Rectal smooth muscle tissue (tissue), 1 donor: Measurements from ENCODE around the gene DAGLB.
"Not testable (repeated sequence)": the region's sequence is repeated elsewhere in the genome, so short reads cannot be mapped to it uniquely, and the experiment has no call there.

Source experiments
- H3K27ac ChIP-seq: one replicate; pipeline ENCODE4 v1.7.0; 2013; ENCODE audit warnings: low read depth, low read length, inconsistent platforms
- H3K27me3 ChIP-seq: one replicate; pipeline ENCODE4 v1.7.0; 2013; ENCODE audit warnings: low read length; ENCODE audit not compliant: control insufficient read depth, insufficient read depth
- H3K36me3 ChIP-seq: one replicate; pipeline ENCODE4 v1.7.0; 2013; ENCODE audit warnings: low read length; ENCODE audit not compliant: control insufficient read depth, insufficient read depth
- H3K4me1 ChIP-seq: one replicate; pipeline ENCODE4 v1.7.0; 2013; ENCODE audit warnings: low read length; ENCODE audit not compliant: control insufficient read depth, insufficient read depth
- H3K4me3 ChIP-seq: one replicate; pipeline ENCODE4 v1.7.0; 2013; ENCODE audit warnings: low read length
- H3K9ac ChIP-seq: one replicate; pipeline ENCODE4 v1.7.0; 2013; ENCODE audit warnings: low read length

DAGLB gene

DNA sequence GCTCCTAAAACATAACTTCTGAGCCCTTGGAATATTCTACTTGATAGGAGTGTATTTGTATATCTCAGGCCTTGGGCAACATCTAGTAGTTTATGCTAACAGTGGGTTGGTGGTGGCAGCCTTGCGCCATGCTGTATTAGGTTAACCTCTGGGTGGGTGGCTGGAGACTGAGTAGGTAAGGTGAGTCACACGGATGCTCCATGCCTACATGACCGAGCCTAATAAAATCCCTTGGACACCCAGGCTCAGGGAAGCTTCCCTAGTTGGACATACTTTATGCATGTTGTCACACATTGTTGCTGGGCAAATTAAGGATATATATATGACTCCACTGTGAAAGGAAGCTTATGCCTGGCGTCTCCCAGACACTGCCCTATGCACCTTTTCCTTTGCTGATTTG lies 6.0 kb upstream of the DAGLB start:
- Histone ChIP-seq H3K27me3 (no peaks in the 10 kb centered on the region), H3K36me3 (no peaks in the 10 kb centered on the region), H3K9ac (no peak overlapping the region), H3K4me1 (no peaks in the 10 kb centered on the region), H3K4me3 (no peak overlapping the region), H3K27ac (no peak overlapping the region)

DNA sequence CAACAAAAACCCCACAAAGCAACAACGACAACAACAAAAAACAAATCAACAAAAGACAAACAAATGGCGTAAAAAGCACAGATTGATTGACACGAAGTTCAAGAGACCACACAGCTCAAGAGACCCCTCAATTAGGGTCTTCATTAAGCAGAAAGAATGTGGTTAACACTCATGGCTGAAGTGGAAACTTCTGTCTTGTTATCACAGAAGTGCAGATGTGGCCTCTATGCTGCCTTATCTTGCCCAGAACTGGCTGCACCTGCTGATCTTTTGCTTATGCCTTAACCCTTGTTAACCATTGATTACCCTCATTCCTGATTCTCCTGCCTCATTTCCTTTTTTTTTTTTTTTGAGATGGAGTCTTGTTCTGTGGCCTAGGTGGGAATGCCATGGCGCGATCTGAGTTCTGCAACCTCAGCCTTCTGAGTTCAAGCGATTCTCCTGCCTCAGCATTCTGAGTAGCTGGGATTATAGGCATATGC lies 3.5 kb upstream of the DAGLB start:
- H3K9ac ChIP-seq: no peak overlapping the region
- H3K4me3 ChIP-seq: no peak overlapping the region
- no peak overlapping the region for H3K27ac ChIP-seq
- H3K27me3 ChIP-seq: no peaks in the 10 kb centered on the region
- no peaks in the 10 kb centered on the region for H3K36me3 ChIP-seq
- H3K4me1 ChIP-seq: no peaks in the 10 kb centered on the region

DNA sequence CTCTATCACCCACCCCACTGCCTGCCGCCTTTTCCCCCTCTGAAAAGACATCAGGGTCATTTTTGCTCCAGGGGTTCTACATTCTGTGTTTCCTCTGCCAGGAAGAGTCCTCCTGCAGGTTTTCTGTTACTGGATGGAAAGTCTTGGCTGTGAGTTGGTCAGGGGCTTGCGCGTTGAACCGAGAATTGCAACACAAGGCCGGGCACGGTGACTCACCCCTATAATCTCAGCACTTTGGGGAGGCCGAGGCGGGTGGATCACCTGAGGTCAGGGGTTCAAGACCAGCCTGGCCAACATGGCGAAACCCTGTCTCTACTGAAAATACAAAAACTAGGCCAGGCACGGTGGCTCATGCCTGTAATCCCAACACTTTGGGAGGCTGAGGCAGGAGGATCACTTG lies 2.8 kb upstream of the DAGLB start:
- not testable (repeated sequence) for H3K27ac ChIP-seq, H3K36me3 ChIP-seq, H3K27me3 ChIP-seq

DNA sequence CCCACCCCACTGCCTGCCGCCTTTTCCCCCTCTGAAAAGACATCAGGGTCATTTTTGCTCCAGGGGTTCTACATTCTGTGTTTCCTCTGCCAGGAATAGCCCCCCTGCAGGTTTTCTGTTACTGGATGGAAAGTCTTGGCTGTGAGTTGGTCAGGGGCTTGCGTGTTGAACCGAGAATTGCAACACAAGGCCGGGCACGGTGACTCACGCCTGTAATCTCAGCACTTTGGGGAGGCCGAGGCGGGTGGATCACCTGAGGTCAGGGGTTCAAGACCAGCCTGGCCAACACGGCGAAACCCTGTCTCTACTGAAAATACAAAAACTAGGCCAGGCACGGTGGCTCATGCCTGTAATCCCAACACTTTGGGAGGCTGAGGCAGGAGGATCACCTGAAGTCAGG lies 2.1 kb upstream of the DAGLB start:
- not testable (repeated sequence) for H3K27me3 ChIP-seq, H3K4me3 ChIP-seq, H3K9ac ChIP-seq, H3K27ac ChIP-seq, H3K36me3 ChIP-seq, H3K4me1 ChIP-seq

More for the DNA sequence above, 2.8 kb upstream of the DAGLB start:
- H3K4me3 ChIP-seq, H3K9ac ChIP-seq, H3K4me1 ChIP-seq: not testable (repeated sequence)

DNA sequence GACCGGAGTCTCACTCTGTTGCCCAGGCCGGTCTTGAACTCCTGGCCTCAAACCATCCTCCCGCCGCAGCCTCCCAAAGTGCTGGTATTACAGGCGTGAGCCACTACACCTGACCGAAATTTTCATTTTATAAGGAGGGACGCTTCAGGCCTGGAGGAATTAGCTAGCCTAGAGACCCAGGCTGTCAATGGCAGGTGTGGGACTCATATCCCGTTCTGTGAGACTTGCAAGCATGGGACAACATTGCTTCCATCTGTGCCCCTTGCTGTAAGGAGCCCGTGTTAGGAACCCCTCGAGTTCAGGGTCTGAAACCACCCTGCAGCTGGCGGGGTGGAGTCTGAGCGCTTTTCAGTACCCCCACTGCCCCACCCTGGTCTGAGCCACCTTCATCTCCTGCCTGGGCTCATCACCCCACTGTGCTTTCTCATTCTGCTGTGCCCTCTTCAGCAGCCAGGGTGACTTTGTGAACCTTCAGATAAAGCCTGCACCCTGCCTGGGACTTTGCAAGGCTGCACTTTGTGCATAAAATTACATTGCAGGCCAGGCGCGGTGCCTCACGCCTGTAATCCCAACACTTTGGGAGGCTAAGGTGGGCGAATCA lies 1.3 kb upstream of the DAGLB start:
- Histone ChIP-seq H3K27ac (no peak overlapping the region), H3K4me1 (no peaks in the 10 kb centered on the region), H3K27me3 (no peaks in the 10 kb centered on the region), H3K4me3 (no peak overlapping the region), H3K9ac (no peak overlapping the region), H3K36me3 (peaks cover 6% of the 10 kb centered on the region)

DNA sequence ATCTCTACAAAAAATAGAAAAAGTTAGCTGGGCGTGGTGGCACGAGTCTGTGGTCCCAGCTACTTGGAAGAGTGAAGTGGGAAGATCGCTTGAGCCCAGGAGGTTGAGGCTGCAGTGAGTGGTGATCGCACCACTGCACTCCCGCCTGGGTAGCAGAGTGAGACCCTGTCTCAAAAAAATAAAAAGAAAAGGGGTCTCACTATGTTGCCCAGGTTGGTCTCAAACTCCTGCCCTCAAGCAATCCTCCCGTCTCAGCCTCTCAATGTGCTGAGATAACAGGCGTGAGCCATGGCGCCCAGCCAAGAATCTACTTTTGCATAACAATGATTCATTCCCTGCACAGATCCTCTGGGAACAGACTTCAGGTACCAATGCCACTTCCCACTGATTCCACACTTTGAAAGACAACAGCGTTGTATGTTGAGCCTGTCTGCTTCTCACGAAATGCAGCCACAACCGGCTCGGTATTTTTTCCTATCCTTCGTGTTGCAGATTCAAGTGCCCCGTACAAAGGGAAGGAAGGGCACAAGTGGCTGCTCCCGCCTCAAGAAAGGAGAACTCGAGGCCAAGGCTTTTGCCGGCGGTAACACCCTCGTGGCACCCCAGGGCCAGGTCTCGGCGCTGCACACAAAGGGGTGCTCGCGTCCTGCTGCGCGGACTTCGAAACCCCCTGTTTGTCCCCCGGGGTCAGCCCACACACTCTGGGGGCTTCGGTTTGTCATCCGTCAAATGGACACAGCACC lies 745 bp downstream of the DAGLB start:
- peak overlapping the region; percentile 91 for H3K9ac ChIP-seq

DNA sequence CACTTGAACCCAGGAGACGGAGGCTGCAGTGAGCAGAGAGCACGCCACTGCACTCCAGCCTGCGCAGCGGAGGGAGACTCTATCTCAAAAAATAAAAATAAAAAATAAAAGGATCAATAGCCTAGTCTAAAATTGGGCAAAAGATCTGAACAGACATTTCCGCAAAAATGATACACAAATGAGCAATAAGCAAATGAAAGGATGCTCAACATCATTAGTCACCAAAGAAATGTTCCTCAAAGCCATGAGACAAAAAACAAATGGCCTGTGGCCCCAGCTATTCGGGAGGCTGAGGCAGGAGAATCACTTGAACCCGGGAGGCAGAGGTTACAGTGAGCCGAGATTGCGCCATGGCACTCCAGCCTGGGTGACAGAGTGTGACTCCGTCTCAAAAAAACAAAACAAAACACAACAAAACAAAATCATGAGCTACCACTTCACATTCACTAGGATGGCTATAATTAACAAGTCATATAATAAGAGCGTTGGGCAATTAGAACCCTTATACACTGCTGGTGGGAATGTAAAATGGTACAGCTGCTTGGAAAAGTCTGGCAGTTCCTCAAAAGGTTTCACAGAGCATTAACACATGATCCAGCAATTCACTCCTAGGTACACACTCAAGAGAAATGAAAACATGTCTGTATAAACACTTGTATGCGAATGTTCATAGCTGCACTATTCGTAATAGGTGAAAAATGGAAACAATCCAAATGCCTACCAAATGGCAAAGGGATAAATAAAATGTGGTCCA lies 3.1 kb downstream of the DAGLB start:
- no peaks in the 10 kb centered on the region for H3K27me3 ChIP-seq
- H3K9ac ChIP-seq: no peak overlapping the region
- H3K4me1 ChIP-seq: no peaks in the 10 kb centered on the region
- H3K36me3 ChIP-seq: peaks cover 6% of the 10 kb centered on the region
- no peak overlapping the region for H3K27ac ChIP-seq
- no peak overlapping the region for H3K4me3 ChIP-seq

More for the DNA sequence above, 745 bp downstream of the DAGLB start:
- Histone ChIP-seq H3K4me3 (peak overlapping the region; percentile 95), H3K27ac (peak overlapping the region; percentile 90), H3K27me3 (no peaks in the 10 kb centered on the region), H3K4me1 (no peaks in the 10 kb centered on the region), H3K36me3 (peaks cover 6% of the 10 kb centered on the region)

DNA sequence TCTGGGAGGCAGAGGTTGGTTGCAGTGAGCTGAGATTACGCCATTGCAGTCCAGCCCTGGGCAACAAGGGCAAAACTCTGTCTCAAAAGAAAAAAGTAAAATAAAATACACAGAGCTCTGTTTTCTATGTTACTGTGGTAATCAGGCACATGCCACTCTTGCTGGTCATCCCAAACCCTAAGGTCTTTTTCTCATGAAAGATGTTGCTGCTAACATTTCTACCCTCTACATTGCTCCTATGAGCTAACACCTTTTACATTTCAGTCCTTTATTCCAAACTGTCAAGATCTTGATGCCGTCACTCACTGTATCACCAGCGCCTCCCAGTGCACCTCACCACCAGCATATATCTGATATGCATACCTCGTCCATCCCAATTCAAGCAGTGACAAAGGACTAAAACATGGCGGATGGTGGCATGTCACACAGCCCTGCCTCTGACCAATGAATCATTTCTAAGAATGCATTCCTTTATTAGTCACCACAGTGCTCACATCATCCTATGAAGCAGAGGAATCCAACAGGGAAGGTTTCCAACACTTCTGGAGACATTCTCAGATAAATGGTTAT lies 4.3 kb downstream of the DAGLB start:
- Histone ChIP-seq H3K27me3 (no peaks in the 10 kb centered on the region), H3K9ac (no peak overlapping the region), H3K4me1 (no peaks in the 10 kb centered on the region), H3K27ac (no peak overlapping the region), H3K36me3 (peaks cover 6% of the 10 kb centered on the region), H3K4me3 (no peak overlapping the region)

DNA sequence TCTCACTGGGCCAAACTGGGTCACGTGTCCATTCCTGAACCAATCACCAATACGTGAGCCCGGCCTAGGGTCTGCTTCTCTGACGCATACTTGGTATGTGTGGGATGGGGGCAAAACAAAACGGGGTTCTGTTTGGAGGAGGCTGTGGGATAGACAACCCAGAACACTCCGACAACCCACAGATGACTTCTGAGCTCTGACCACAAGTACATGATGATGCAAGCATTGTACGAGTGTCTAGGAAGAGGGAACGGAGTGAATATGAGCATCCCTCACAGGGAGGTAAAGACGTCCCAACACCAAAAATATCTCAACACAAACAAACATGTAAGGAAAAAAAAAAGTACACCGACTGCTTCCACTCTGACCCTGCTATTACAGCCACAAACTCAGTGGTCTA lies 5.6 kb downstream of the DAGLB start:
- no peaks in the 10 kb centered on the region for H3K27me3 ChIP-seq
- no peak overlapping the region for H3K9ac ChIP-seq
- H3K27ac ChIP-seq: no peak overlapping the region
- H3K36me3 ChIP-seq: peaks cover 6% of the 10 kb centered on the region
- no peak overlapping the region for H3K4me3 ChIP-seq
- H3K4me1 ChIP-seq: no peaks in the 10 kb centered on the region

DNA sequence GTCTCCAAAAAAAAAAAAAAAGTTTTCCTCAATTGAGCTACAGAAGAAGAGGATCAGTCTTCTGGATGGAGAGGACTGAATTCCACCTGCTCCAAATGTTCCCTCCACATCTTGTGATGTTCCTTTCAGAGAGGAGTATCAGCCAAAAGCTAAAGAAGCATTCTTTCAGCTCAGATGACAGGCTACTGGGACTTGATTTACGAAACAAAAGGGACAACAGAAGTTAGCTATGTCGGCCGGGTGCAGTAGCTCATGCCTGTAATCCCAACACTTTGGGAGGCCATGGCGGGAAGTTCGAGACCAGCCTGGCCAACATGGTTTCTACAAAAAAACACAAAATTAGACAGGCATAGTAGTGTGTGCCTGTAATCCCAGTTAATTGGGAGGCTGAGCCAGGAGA lies 7.4 kb downstream of the DAGLB start:
- no peak overlapping the region for H3K9ac ChIP-seq
- peaks cover 2% of the 10 kb centered on the region for H3K36me3 ChIP-seq
- H3K27me3 ChIP-seq: no peaks in the 10 kb centered on the region
- H3K4me3 ChIP-seq: no peak overlapping the region
- no peaks in the 10 kb centered on the region for H3K4me1 ChIP-seq
- H3K27ac ChIP-seq: no peak overlapping the region

DNA sequence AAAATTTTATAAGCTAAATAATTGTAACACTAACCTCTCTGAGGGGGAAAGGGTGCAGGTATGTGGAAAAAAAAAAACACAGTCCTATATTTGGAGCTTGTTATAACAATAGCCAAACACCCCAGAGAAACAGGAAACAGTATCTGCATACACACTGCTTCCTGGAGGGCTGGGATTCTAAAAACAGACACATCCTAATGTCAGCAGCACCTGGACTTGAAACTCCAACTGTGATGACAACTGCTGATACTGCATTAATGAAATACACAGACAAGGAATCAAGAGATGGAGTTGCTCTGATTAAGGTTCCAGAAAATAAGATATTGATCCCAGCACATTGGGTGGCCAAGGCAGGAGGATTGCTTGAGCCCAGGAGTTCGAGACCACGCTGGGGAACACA lies 9.3 kb downstream of the DAGLB start:
- no peaks in the 10 kb centered on the region for H3K4me1 ChIP-seq
- H3K27me3 ChIP-seq: no peaks in the 10 kb centered on the region
- H3K9ac ChIP-seq: no peak overlapping the region
- H3K36me3 ChIP-seq: peaks cover 5% of the 10 kb centered on the region
- H3K27ac ChIP-seq: no peak overlapping the region
- H3K4me3 ChIP-seq: no peak overlapping the region

DNA sequence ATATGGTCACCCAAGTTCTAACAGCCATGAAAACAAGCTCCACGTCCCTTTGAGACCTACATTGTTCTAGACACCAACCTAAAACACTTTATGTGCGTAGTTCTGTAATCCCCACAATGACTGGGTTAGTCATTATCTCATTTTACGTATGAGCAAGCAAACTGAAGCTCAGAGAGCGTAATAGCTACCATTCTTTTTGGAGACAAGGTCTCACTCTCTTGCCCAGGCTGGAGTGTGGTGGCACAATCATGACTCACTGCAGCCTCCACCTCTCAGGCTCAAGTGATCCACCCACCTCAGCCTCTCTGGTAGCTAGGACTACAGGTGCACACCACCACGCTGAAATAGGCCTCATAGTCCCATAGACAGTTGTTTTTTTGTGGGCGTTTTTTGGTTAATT lies 10.5 kb downstream of the DAGLB start:
- Histone ChIP-seq H3K36me3 (peaks cover 8% of the 10 kb centered on the region), H3K27me3 (no peaks in the 10 kb centered on the region), H3K27ac (no peak overlapping the region), H3K9ac (no peak overlapping the region), H3K4me3 (no peak overlapping the region), H3K4me1 (no peaks in the 10 kb centered on the region)
